Stimulated activated CD8-positive, alpha-beta memory T cell treated with anti-CD3 and anti-CD28 coated beads, Interleukin-7, amount 100 ng/mL, for 24 hours (primary cell): ENCODE measurements around the gene BACE1.

Experiments used
- DNase-seq: peaks from one replicate; pipeline ENCODE4 v3.0.0-alpha.2; 2020; ENCODE audit warnings: low read depth

BACE1 gene

DNA sequence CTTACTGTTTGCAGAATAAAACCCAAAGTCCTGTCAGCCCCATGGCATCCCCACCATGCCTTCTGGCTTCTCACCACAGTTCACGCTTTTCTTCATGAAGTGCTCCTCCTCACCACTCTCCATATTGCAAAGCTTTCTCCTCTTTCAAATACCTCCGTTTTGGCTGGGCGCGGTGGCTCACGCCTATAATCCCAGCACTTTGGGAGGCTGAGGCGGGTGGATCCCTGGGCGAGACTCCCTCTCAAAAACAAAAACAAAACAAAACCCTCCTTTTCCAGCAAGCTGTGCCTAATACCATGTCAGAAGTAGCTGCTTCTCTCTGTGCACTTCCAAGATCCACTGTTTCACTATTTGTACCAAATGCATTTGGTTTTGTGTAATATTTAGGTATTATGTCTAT, 6.7 kb downstream of the BACE1 start:
- no peak for DNase-seq

DNA sequence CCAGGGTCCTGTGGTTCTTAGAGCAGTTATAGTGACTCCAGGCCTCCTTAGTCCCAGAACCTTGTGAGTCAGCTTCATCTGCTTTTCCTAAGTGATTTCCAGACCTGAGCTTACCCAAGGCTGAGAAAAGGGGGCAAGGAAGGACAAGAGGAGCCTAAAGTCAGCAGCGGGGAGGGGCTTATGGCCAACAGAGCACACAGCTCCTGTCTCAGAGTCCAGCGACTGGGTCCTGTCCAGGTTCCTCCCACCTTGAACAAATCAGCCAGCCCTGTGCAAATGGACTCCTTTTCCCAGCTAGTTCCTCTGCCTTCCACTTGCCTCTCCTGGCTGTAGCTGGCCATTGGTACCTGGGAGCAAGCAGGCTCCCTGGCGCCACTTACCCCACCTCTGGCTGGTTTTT, 10.9 kb downstream of the BACE1 start:
- DNase-seq: no peak

DNA sequence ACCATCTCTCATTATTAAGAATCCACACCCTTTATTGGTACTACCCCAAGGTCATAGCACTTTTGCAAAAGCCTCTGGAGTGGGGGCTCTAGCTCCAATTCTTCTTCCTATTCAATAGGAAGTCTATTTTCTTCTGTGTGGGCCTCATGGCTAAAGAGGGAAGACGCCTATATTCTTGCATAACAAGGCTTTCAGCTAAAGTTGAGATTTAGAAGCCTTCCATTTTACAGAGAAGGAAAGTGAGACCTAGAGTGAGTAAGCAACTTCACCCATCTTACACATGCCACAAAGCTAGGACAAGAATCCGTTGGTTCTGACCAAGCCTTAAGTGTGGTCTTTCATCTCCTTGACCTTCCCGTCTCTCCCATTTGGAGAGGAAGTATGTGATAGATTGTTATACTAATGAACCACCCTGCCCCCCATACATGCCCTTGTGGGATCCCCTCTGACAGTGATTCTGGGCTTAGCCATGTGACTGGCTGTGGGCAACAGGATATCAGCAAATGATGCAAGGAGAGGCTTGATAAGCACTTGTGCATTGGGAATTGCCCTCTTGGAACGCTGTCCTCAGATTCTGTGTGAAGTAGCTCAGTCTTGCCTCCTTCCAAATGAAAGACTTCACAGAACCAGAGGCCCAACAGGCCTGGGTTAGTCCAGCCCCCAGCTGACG, 12.3 kb downstream of the BACE1 start:
- no peak for DNase-seq

DNA sequence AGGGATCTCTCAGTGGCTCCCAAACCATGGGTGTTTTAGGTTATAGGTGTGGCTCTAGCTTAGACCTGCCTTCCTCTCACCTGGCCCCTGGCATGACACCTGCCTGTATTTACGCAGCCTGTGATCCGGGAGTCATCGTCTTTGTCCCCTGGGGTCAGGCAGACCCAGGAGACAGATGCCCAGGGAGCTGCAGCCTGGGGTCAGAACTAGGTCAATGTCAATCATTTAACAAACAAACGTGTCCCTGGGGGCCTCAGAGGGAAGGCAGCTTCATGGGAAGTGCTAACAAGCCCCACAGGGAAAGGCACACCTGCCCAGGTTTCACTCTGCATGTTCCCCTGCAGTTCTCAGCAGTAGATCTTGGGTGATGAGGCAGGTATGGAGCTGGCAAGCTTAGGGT, 13.0 kb downstream of the BACE1 start:
- DNase-seq: no peak

DNA sequence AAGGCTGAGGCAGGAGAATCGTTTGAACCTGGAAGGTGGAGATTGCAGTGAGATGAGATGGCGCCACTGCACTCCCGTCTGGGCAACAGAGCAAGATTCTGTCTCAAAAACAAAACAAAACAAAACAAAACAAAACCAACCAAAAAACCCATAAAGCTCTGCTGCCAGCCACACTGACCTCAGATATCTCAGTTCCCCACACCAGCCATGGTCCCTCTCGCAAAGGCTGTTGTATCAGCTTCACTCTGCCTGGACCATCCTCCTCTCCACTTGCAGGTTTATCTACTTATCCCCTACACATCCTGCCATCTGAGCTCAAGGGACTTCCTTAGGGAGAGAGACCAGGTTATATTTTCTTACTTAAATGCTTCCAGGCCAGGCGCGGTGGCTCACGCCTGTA, 13.8 kb downstream of the BACE1 start:
- DNase-seq: no peak

DNA sequence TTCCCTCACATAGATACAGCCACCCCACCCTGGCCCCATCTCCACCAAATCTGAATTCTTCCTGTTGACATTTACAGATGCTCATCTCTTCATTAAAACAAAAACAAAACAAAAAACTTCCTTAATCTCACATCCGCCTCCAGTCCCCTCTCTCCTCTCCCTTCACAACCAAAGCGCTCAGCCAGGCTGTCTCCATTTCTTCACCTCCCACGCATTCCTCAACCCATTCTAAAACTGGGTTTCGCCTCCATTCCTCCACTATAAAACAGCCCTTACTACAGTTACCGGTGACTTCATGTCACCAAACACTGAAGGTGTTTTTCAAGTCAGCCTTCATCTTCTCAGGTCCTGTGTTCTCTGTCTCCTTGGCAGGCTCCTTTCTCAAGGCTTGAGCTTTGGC, 15.3 kb downstream of the BACE1 start:
- no peak for DNase-seq

DNA sequence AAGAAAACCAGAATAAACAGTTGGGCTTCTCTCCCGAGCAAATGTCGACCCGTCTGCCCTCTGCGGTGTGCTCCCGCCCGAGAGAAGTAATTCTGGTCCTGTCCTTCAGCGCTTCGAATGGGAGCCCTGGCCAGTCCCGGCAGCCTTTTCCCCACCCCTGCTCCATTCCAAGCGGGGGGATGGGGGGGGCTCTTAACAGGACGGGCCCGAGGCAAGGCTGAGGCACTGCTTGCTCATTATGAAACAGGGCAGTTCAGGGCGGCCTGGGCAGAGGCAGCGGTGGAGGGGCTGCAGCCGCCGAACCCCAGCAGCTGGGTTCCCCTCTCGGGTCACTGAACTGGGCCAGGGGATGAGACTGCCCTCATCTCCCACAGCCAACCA, 15.8 kb downstream of the BACE1 start:
- DNase-seq: no peak

DNA sequence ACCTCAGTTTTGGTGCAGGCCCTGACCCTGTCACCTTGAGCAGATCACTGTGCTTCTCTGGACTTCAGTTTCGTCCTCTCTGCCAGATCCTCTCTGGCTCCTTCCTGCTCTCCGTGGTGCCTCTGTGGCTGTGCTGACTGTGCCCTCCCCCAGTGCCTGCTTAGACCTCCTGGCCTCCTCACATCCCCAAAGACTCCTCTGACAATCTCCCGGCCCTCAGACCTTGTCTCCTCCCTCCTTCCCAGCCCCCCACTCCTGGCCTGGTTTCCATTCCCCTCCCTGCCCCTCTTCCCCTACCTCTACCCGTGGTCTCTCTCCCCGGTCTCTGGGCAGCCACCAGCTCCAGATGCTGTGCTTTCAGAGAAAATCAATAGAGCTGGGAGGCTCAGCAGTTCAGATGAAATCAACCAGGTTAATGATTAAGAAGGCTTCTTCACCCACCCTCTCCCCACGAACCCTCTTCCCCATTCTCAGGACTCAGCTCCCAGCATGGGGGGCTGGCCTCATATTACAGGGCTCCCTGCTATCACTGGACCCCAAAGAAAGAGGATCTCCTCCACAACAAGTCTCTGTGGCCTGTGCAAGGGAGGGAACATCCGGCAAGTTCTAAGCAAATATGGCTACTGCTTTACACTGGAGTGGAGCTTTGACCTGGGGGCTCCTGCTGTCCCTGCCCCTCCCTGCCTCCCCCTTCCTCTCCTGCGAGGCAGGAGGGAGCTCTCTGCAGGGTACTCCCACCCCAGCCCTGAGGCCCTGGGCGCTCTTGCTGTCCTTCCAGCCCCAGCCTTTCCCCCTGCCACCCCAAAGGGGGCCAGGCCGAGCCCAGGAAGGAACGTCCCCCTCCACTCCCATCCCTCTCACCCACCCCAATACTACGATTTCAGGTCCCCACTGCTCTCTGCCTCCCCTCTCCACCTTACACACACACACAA, 16.4 kb downstream of the BACE1 start:
- no peak for DNase-seq

DNA sequence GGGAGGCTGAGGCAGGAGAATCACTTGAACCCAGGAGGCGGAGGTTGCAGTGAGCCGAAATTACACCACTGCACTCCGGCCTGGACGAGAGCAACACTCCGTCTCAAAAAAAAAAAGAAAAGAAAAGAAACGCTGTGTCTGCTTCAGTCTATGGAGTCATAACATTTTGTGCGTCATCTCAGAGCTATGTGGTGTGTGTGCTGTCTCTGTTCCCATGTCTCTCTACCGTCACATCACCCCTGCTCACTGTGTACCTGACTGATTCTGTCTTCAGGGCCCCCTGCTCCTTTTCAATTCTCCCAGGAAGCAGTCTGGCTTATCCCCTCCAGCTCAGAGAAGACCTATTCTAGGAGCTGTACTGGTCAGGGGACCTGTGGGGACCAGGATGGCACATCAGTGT, 17.9 kb downstream of the BACE1 start:
- DNase-seq: no peak

DNA sequence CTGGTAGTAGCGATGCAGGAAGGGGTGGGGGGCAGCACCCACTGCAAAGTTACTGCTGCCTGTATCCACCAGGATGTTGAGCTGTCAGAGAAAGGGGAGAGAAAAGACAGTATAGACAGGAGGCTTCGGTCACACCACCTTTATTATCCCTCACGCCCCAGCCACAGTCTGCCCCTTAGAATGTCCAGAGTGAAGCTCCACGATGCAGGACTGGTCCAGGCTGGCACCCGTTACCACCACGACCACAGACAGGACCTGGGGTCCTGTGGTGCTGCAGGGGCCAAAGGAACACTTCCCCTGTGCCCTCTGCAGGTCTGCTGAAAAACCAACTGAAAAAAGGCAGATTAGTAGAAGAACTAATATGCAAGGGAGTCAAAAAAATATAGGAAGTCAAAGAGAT, 19.2 kb downstream of the BACE1 start:
- no peak for DNase-seq

DNA sequence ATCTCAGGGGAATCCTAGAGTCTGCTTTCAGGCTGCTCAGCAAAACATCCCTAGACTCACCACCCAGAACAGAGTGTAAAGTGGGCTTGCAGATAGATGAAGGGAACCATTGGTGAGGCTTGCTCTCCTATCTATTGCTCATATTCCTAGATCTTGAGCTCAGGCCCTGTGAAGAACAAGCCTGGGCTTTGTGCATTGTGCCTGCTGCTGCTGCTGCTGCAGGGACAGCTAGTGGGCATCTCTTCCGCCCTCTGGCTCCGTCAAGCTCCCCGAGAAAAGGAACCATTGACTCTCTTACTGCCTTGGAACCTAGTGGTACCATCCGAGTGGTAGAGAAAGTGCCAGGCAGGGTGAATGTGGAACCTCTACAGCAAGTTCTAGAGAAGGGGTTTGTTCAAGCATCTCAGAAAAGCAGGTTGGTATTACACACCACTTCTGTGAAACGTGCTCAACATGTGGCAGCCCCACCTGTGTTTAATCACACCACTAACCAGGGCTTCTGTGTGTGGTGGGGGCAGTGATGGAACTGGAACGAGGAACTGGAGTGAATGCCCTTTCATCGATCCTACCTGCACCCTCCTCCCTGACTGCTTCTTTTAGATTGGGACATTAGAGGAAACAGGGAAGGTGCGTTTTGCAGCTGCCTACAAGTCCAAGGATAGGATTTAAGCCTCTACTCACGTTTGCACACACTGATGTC, 20.5 kb downstream of the BACE1 start:
- no peak for DNase-seq

DNA sequence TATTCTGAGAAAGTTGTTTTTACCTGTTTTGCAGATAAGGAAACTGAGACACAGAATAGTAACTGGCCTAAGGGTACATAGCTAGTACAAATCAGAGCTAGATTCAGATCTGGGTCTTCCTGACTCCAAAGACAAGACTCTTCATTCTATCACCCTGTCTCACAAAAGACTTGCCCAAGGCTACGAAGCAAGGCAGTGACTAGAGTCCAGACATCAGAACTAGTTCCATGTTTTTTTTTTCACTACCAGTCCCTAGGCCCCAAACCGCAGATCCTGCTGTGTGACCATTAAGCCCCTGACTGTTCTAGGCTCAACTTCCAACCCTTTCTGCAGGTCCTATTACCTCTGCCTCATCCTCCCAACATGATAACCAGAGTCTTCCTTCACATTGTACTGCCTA, 23.4 kb downstream of the BACE1 start:
- DNase-seq: no peak

DNA sequence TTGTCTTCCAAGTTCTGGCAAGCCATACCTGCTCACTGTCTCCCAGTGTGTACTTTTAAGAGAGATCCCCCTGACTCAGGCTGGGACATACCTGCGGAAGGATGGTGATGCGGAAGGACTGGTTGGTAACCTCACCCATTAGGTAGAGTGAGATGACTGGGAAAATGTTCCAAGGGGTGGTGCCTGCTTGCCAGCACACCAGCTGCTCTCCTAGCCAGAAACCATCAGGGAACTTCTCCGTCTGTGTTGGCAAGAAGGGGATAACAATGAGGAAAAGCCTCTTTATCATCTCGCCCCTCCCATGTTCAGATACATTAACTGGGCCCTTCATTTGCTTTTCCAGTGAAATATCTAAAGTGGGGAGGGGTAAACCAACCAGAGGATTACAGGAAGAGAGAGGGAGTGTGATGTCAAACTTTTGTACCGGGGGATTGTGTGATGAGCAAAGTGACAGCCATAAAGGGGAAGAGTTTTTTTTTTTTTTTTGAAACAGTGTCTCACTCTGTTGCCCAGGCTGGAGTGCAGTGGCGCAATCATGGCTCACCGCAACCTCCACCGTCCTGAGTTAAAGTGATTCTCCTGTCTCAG, 25.2 kb downstream of the BACE1 start, which contains the start of gene BACE1-AS:
Gene BACE1-AS (plus strand): TSS at position 538 of the 588 bp plus-strand sequence.
- no peak for DNase-seq

DNA sequence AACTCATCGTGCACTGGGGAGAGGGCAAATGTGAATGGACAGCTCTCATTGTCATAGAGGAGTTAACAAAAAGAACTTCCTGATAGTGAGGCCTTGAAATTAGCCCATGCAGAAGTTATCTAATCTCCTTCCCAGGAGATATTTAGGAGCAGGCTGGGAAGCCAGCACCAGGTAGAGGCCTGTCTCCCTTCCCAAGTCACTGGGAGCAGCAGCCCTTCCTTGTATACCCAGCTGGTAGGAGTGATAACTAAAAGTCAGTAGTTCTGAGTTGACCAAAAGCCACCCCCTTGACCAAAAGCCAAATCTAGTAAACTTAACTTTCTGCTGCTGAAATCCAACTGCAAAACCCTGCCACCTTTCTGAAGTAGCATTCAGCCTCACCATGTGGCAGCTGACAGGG, 26.3 kb downstream of the BACE1 start:
- DNase-seq: no peak

DNA sequence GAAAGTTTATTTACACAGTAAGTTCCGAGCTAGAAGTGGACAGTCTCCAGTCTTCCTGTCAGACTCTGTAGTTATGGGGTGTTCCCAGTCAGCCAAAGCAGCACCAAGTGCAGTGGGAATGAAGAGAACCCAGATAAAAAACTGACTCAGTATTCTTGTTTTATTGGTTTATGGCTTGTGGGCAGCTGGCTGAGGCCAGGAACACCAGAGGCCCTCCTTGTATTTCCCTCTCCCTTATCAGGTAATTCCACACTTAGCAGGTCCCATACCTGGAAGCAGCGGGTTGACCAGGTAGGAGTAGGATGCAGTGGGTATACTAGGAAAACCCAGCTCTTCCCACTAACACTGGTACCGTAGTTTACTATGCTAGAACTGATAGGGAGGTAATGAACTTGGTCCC, 28.4 kb downstream of the BACE1 start:
- no peak for DNase-seq

DNA sequence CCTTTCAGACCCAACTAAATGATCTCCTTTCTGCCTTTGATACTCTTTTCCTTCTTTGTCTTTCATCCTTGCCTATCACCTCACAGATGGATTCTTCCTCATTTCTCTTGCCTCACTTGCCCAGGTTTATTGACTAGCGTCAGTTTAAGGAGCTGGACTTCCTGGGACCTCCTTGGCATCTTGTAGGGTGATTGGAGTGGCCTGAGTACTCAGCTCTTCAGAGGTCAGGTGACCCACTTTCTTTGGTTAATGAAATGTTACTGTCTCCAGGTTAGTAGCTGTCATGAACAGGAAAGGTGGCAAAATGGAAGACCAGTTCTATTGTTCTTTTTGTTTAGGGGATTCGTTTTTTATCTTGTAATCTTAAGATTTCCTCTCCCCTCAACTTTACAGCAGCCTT, 29.5 kb downstream of the BACE1 start:
- DNase-seq: no peak

DNA sequence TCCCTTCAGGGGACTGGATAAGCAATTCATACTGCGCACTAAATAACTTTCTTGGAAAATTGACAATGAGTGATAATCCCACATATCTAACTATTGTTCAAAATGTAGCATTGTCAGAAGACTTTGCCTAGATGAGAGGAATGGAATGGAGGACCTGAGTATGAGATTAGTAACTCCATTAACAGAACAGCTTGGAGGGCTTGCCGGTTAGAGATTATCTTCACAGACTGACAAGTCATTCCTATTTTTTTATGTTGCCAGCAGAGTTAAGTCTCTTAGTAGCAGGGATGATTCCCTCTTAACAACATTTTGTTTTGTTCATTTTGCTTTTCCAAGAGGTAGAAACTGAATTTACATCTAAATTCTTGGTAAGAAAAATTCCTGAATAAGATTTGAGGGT, 32.0 kb downstream of the BACE1 start:
- no peak for DNase-seq

DNA sequence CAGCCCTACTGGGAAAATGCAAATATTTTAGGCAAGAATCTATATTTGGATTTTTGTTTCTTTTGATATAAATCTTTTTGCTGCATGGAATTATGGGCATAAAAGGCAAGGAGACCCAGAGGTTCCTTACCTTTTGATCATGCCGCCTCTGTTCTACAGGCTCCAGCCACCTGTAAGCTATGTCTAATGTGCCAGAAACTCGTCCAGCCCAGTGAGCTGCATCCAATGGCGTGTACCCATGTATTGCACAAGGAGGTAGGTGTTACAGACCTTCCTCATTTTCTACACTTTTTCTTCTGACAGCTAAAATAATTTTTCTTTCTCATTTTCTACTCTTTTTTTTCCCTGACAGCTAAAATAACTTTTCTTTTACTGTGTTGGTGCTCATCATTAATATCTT, 33.1 kb downstream of the BACE1 start:
- no peak for DNase-seq

DNA sequence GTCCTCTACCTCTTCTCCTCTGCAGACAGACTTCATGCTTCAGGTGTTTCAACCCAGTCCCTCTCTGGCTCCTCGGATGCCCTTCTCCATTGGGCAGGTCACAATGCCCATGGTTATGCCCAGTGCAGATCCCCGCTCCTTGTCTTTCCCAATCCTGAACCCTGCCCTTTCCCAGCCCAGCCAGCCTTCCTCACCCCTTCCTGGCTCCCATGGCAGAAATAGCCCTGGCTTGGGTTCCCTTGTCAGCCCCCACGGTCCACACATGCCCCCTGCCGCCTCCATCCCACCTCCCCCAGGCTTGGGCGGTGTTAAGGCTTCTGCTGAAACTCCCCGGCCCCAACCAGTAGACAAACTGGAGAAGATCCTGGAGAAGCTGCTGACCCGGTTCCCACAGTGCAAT, 34.2 kb downstream of the BACE1 start:
- DNase-seq: no peak

DNA sequence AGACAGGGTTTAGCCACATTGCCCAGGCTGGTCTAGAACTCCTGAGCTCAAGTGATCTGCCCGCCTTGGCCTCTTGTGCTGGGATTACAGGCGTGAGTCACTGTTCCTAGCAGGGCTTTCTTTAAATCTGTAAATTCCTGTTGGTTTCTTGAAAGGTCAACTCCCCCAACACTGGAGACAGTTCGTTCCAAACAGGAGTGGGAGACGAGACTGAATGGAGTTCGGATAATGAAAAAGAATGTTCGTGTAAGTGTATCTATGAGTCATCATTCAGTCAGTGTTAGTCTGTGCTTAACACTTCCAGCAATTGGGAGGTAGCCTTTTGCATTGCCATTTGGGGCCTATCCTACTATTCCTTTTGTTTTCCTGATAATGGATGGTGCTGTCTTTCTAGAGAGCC, 34.9 kb downstream of the BACE1 start:
- no peak for DNase-seq

DNA sequence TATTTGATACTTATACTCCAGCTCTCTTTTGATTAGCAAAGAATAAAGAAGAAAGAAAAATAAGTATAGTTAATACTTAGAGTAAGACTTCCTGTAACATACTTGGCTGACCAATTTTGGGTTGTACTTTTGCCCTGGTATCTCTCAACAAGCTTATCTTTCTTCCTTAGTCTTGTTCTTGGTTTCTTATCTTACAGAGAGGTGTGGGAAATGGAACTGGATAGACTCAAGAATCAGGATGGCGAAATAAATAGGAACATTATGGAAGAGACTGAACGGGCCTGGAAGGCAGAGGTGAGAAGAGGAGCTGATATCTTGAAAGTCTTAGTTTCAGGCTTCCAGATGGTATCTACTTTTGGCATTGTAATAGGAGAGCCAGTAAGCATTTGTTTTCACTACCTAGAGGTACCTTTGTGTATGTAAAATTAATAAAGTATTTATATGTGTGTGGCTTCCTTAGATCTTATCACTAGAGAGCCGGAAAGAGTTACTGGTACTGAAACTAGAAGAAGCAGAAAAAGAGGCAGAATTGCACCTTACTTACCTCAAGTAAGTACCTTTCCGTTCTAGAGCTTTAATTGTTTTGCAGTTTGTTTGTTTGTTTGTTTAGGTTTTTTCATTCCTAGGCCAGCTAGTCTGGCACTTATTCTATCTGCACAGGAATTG, 36.2 kb downstream of the BACE1 start:
- no peak for DNase-seq

DNA sequence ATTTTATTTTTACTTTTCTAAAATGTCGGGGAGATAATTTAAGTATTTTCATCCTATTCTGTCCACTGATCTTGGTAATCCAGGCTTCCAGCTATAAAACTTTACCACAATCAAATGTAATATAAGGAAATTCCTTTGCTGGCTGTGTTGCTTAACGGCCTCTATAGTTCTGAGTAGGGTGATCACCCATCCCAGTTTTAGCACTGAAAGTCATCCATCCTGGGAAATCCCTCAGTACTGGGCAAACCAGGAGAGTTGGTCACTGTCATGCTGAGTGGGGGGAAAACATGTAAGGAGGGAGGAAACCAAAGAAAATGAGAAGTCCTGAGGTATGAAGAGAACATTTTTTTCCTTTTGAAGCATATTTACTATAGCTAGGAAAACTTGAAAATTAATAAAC, 37.7 kb downstream of the BACE1 start:
- no peak for DNase-seq
